Activated naive CD8-positive, alpha-beta T cell treated with anti-CD3 and anti-CD28 coated beads for 36 hours (primary cell): ENCODE data around the gene EREG. TPM values are rescaled to one million over a fixed set of nuclear protein-coding genes. Genes with fewer than 3 reads are reported as not detected.

Experiments used
- DNase-seq: peaks from one replicate; pipeline ENCODE4 v3.0.0; 2021
- H3K27ac Mint-ChIP-seq: one replicate; pipeline ENCODE4 v1.8.0; 2022; ENCODE audit warnings: mild to moderate bottlenecking, moderate library complexity, mixed read lengths
- H3K27me3 Mint-ChIP-seq: one replicate; pipeline ENCODE4 v1.8.0; 2022; ENCODE audit warnings: mild to moderate bottlenecking, mixed read lengths
- H3K36me3 Mint-ChIP-seq: one replicate; pipeline ENCODE4 v1.8.0; 2021; ENCODE audit warnings: mild to moderate bottlenecking, mixed read lengths
- H3K4me1 Mint-ChIP-seq: one replicate; pipeline ENCODE4 v1.8.0; 2021; ENCODE audit warnings: mixed read lengths
- H3K4me3 Mint-ChIP-seq: one replicate; pipeline ENCODE4 v1.8.0; 2022; ENCODE audit warnings: mild to moderate bottlenecking, moderate library complexity, mixed read lengths
- H3K9me3 Mint-ChIP-seq: one replicate; pipeline ENCODE4 v1.8.0; 2022; ENCODE audit warnings: mixed read lengths
- total RNA-seq, 2 experiments: library from RNA; stranded (reverse); gene quantifications; one replicate each; pipeline ENCODE4 v1.2.3, GENCODE V29; 2021

Gene EREG, protein sequence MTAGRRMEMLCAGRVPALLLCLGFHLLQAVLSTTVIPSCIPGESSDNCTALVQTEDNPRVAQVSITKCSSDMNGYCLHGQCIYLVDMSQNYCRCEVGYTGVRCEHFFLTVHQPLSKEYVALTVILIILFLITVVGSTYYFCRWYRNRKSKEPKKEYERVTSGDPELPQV
- total RNA-seq = not detected

DNA sequence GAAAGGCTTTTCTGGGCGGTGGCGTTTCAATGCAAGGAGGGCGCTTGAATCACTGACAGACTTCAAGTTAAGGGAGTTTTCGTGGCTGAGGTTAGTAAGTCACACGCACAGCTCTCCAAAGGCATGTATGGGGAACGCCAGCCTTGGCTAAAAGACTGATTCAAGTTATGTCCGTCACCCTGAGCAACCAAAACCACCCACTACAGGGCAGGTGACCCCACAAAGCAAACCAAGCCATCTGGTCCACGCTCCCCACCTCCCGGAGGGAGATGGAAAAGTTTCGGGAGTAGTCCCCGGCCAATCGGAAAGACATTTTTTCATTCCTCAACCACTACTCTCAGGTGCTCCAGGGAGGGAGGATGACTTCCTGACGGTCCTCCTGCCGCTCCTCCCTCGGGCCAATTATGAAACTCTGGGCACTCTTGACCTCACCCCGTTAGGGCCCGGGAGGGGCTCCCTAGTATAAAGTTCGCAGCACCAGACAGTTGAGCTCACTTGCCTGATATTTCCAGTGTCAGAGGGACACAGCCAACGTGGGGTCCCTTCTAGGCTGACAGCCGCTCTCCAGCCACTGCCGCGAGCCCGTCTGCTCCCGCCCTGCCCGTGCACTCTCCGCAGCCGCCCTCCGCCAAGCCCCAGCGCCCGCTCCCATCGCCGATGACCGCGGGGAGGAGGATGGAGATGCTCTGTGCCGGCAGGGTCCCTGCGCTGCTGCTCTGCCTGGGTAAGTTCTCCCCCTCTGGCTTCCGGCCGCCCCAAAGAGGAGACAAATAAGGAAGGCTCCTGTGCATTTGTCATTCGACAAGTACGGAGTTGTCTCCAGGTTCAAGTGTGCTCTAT lies at the start of gene EREG:
TSS of gene EREG (plus strand) at position 494 of the 840 bp plus-strand sequence. CDS start at position 658, 164 bp downstream.
- H3K9me3 Mint-ChIP-seq = no peaks in the 10 kb centered on the region
- DNase-seq = peak; percentile 30
- no peak within 1 kb of the TSS for H3K27ac Mint-ChIP-seq
- H3K36me3 Mint-ChIP-seq = no peaks in the 10 kb centered on the region
- H3K27me3 Mint-ChIP-seq = peaks cover 49% of the 10 kb centered on the region
- peaks cover 12% of the 10 kb centered on the region for H3K4me1 Mint-ChIP-seq
- peak within 1 kb of the TSS; percentile 74 for H3K4me3 Mint-ChIP-seq

DNA sequence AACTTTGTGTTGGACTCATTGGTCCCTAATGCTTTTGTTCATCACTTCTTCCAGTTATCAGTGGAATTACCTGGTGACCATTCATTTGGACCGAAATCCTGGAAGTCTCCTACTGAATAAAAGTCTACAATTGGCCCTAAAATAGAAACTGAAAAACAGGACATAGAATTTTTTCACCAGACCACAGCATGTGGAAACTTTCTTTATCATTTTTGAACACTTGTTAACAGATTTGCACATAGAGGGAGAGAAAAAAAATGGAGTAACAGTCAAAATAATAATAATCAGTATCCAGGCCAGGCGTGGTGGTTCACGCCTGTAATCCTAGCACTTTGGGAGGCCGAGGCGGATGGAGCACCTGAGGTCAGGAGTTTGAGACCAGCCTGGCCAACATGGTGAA lies 49.6 kb upstream of the EREG start:
- DNase-seq = no peak
- Mint-ChIP-seq H3K4me1 (no peaks in the 10 kb centered on the region), H3K4me3 (no peak overlapping the region), H3K36me3 (no peaks in the 10 kb centered on the region), H3K27ac (no peak overlapping the region), H3K9me3 (no peaks in the 10 kb centered on the region), H3K27me3 (peaks cover under 1% of the 10 kb centered on the region)

DNA sequence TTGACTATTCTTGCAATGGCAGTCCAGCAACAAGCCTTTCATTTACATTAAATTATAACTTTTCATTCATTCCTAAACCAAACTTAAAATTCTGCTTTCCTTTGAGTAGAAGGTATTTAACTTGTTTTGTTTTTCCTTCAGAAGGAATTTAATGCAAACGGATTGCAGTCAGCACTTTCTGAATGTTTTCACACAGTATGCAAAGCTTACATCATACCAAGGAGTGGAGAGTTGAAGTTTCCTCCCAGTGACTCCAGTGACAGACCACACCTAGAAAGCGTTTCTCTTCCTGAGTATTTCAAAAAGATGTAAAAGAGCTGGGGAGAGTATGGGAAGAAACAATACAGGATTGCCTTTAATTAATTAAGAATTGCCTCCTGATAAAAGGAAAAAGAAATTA lies 48.5 kb upstream of the EREG start:
- DNase-seq = no peak
- H3K4me3 Mint-ChIP-seq = no peak overlapping the region
- no peak overlapping the region for H3K27ac Mint-ChIP-seq
- no peaks in the 10 kb centered on the region for H3K9me3 Mint-ChIP-seq
- no peaks in the 10 kb centered on the region for H3K4me1 Mint-ChIP-seq
- peaks cover 6% of the 10 kb centered on the region for H3K27me3 Mint-ChIP-seq
- no peaks in the 10 kb centered on the region for H3K36me3 Mint-ChIP-seq

DNA sequence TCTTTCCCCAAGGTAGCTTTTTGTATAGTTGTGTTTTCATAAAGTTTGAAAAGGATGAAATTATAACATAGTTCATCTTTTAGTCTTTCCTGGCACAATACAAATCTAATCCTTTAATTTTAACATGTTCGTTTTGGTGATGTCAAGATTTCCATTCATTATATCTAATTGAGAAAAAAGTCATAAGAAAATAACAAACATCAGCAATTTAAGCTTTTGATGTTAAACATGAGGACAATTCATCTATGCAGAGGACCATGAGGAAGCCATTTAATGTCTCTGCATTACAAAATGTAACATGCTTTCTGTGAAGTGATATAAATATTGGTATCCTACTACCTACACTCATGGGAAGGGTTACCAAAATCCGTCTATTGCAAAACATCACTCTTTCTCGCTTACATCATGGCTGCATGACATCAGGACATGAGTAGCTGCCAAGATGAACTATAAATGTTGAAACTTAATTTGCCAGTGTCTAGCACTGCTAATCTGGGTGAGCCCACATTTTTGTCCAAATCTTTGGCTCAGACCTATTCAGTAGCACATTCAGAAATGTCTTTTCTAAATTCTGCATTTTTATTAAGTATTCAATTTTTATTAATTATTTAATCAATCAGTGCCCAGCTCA lies 47.2 kb upstream of the EREG start:
- Mint-ChIP-seq H3K27ac (no peak overlapping the region), H3K9me3 (no peaks in the 10 kb centered on the region), H3K36me3 (no peaks in the 10 kb centered on the region)

DNA sequence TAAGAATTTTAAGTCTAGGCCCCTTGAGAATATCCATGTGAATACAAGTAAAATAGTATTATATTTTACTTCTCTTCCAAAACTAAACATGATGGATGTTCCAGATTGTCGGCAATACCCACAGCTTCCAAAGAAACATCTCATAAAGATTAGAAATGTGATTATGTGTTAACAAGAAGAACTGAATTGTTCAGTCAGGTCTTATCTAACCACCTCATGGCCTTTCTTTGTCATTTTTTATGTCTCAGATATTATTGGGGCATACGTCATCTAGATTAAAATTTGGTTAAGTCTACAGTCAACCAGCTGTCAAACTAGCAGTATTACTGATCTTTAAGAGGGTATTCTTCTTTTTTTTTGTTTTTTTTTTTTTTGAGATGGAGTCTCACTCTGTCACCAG lies 46.7 kb upstream of the EREG start:
- no peaks in the 10 kb centered on the region for H3K36me3 Mint-ChIP-seq

More for the DNA sequence above, 47.2 kb upstream of the EREG start:
- peaks cover 12% of the 10 kb centered on the region for H3K27me3 Mint-ChIP-seq
- no peak for DNase-seq
- no peak overlapping the region for H3K4me3 Mint-ChIP-seq
- H3K4me1 Mint-ChIP-seq = no peaks in the 10 kb centered on the region

DNA sequence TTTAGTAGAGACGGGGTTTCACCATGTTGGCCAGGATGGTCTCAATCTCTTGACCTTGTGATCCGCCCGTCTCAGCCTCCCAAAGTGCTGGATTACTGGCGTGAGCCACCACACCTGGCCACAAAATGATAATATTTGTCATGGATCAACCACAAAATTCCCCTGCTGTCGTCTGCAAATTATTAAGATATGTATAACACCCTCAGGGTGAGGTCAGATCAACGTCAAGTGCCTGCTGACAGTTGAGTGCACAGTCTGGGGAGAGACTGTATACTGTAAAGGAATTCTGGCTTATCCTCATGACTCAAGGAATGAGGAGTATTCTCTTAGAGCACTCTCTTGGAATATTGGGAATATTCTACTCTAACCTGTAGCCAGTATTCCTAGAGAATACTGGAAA lies 45.5 kb upstream of the EREG start:
- Mint-ChIP-seq H3K4me1 (no peaks in the 10 kb centered on the region), H3K27me3 (peaks cover 23% of the 10 kb centered on the region), H3K9me3 (no peaks in the 10 kb centered on the region), H3K36me3 (no peaks in the 10 kb centered on the region), H3K27ac (no peak overlapping the region), H3K4me3 (no peak overlapping the region)
- no peak for DNase-seq

More for the DNA sequence above, 46.7 kb upstream of the EREG start:
- no peak overlapping the region for H3K27ac Mint-ChIP-seq
- no peak for DNase-seq
- H3K4me3 Mint-ChIP-seq = no peak overlapping the region
- H3K27me3 Mint-ChIP-seq = peaks cover 12% of the 10 kb centered on the region
- no peaks in the 10 kb centered on the region for H3K4me1 Mint-ChIP-seq
- H3K9me3 Mint-ChIP-seq = no peaks in the 10 kb centered on the region

DNA sequence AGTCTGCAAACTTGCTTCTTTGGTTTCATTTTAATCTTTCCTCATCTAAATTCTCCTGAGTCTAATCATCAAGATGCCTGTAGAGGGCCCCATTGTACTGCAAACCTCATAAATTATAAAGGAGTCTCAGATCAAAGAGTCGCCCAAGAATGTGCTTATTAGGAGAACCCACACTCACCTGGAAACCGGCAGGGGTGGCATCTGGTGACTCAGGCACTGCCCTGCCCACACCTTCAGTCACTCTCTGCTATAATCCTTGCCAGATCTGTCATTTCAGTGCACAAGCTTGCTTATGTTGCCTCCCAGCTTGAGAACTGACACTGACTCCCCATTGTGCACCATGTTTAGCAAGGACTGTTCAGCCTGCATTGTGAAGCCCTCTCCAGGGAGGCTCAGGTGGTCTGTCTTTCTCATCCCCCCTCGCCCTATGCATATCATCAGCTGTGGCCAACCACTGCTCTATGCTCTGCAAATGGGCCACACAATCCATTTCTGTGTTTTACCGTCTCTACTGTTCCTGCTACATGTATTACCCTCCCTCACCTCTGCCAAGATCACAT lies 44.3 kb upstream of the EREG start:
- H3K4me1 Mint-ChIP-seq = no peaks in the 10 kb centered on the region
- no peaks in the 10 kb centered on the region for H3K36me3 Mint-ChIP-seq
- peaks cover 24% of the 10 kb centered on the region for H3K27me3 Mint-ChIP-seq
- no peaks in the 10 kb centered on the region for H3K9me3 Mint-ChIP-seq
- no peak overlapping the region for H3K27ac Mint-ChIP-seq
- no peak overlapping the region for H3K4me3 Mint-ChIP-seq
- DNase-seq = peak; percentile 17

DNA sequence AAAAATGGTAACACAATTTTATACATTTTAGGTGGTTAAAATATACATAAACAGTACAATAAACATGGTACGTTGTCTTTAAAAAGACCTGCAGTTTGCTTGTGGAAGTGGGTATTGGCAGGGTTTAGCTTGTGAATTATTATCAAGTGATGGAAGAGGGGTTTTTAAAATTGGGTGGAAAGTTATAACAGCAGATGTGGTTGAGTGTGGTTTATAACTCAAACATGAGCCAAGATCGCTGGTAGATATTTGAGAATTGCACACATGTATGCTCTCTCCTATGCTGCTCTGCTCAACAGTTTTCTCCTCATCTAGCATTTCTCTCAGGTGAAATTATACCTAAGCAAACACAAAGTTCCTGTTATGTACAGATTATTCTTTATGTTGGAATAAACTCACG lies 42.6 kb upstream of the EREG start:
- H3K36me3 Mint-ChIP-seq = no peaks in the 10 kb centered on the region
- H3K4me3 Mint-ChIP-seq = no peak overlapping the region
- no peak for DNase-seq
- no peaks in the 10 kb centered on the region for H3K4me1 Mint-ChIP-seq
- no peak overlapping the region for H3K27ac Mint-ChIP-seq
- H3K27me3 Mint-ChIP-seq = peaks cover 24% of the 10 kb centered on the region
- H3K9me3 Mint-ChIP-seq = no peaks in the 10 kb centered on the region

DNA sequence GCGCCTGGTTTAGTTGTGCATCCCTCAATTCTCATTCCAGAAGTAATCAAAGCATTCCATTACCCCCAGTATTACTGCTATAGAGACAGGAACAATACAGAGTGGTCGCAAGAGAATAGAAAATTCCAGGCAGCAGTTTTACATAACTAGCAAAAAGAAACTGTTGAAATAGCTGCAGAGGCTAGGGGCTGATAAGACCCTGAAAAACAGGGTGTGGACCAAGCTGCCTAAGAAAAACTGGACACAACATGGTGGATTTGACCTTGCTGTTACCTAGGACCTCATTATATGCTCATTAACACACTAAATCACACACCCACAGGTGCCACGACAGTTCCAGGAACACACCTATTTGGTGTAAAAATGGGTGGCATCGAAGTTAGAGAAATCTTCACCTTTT lies 41.3 kb upstream of the EREG start:
- Mint-ChIP-seq H3K4me1 (no peaks in the 10 kb centered on the region), H3K27ac (no peak overlapping the region), H3K36me3 (no peaks in the 10 kb centered on the region), H3K27me3 (peaks cover 33% of the 10 kb centered on the region), H3K9me3 (no peaks in the 10 kb centered on the region), H3K4me3 (no peak overlapping the region)
- no peak for DNase-seq

DNA sequence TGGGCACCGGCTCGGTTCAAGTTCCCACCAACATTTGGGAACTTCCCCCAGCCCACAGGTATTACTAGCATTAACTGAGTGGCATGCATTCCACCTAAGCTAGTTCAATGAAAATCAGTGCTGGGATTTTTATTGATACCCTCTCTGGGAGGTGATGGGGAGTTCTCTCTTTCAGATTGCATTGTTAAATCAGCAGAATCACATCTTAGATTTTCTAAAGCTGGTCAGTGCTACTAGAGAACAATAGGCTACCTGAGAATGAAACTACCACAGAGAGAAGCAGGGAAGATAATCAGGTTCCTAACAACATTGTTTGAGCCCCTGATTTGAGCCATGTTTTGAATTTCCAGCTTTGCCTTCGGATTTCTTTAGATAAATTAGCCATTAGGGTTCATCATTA lies 40.7 kb upstream of the EREG start:
- Mint-ChIP-seq H3K36me3 (no peaks in the 10 kb centered on the region), H3K9me3 (no peaks in the 10 kb centered on the region), H3K27me3 (peaks cover 39% of the 10 kb centered on the region), H3K4me1 (no peaks in the 10 kb centered on the region), H3K4me3 (no peak overlapping the region), H3K27ac (no peak overlapping the region)
- no peak for DNase-seq

DNA sequence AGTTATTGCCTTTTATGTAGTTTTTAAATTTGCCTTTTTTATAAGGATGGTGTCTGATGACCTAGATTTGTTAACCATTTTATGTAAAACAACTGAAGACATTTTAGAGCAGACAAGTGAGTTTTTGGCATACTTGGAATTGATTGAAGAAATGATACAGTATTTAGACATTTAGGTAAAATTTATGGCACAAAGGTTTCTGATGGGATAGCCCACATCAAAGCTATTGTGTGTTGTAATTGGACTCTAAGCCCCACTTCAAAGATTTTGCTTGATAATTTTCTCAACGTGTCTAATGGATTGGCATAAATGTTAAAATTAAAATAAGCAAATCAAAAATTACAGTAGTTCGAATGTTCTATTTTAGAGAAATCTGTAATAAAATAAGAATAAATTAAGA lies 39.1 kb upstream of the EREG start:
- Mint-ChIP-seq H3K9me3 (no peaks in the 10 kb centered on the region), H3K4me3 (no peak overlapping the region), H3K36me3 (no peaks in the 10 kb centered on the region), H3K4me1 (no peaks in the 10 kb centered on the region), H3K27ac (no peak overlapping the region), H3K27me3 (peaks cover 37% of the 10 kb centered on the region)
- no peak for DNase-seq

DNA sequence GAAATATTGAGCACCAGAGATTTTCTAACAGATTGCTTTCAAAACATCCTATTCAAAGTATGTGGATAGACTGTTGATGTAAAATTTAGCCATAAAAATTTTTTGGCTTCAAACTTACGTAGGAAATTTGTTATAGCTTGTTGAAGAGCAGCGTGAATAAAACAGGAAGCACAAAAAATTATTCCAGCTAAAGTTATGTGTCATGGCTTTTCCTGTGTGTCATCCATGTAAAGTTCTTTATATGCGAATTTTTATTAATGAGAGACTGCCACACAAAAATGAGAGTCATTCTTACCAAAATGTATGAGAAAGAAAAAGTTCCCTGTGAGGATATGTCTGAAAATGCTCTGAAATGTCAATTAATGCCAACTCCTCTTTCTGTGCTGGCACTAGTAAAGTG lies 37.2 kb upstream of the EREG start:
- no peaks in the 10 kb centered on the region for H3K9me3 Mint-ChIP-seq
- H3K27me3 Mint-ChIP-seq = peaks cover 32% of the 10 kb centered on the region
- no peak for DNase-seq
- H3K36me3 Mint-ChIP-seq = no peaks in the 10 kb centered on the region
- H3K4me1 Mint-ChIP-seq = no peaks in the 10 kb centered on the region
- H3K27ac Mint-ChIP-seq = no peak overlapping the region
- H3K4me3 Mint-ChIP-seq = no peak overlapping the region

DNA sequence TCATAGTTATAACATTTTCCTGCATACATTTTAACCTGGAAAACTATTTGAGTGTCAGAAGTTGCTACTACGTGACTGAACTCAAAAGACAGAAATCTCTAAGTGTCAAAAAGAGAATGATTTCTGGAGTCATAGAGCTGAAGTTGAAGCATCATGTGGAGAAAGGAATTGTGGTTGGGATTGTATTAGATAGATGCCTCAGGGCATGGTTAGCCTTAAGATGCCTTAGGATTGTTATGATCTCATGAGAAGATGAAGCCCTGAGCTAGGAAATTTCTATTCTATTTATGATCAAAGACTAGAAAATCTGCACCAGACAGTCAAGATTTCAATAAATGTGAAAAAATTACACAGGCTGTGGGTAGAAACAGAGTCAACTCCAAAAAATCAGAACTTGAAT lies 36.4 kb upstream of the EREG start:
- Mint-ChIP-seq H3K9me3 (no peaks in the 10 kb centered on the region), H3K4me1 (no peaks in the 10 kb centered on the region), H3K27ac (no peak overlapping the region), H3K27me3 (peaks cover 30% of the 10 kb centered on the region), H3K4me3 (no peak overlapping the region), H3K36me3 (no peaks in the 10 kb centered on the region)
- no peak for DNase-seq

DNA sequence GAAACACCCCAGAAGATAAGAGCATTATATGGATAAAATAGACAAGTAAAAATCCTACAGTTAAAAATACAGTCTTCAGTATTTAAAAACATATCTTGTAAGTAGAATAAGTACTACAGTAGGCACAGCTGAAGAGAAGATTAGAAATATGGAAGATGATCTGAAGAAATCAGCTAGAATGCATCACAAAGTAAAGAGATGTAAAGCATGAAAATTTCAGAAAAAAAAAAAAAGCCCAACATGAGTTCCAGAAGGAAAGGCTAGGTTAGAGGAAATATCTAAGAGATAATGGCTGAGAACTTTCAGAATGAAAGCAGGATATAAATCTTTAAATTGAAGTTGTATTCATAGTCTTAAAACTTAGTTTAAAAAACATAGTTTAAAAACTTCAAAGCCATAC lies 35.6 kb upstream of the EREG start:
- Mint-ChIP-seq H3K4me1 (no peaks in the 10 kb centered on the region), H3K4me3 (no peak overlapping the region), H3K9me3 (no peaks in the 10 kb centered on the region), H3K36me3 (no peaks in the 10 kb centered on the region), H3K27me3 (peaks cover 22% of the 10 kb centered on the region), H3K27ac (no peak overlapping the region)
- no peak for DNase-seq

DNA sequence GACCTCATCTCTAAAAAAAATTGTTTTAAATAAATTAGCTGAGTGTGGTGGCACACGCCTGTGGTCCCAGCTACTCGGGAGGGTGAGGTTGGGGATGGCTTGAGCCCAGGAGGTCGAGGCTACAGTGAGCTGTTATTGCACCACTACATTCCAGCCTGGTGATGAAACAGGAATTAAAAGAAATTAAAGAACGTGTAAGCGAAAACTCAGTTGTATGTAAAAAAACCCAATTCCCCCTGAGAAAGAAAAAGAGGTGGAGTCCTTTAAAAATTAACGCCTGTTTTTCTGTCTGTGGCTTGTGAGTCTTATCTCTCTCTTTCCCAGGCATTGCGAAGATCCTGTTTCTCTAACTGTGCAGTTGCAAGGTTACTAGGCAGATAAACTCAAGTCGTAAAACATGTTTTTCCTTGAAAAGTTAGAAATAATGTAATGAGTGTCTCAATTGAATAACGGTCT lies 34.6 kb upstream of the EREG start:
- Mint-ChIP-seq H3K36me3 (no peaks in the 10 kb centered on the region), H3K9me3 (no peaks in the 10 kb centered on the region)

More for the DNA sequence above, 34.6 kb upstream of the EREG start:
- DNase-seq = no peak
- H3K4me1 Mint-ChIP-seq = no peaks in the 10 kb centered on the region
- H3K4me3 Mint-ChIP-seq = no peak overlapping the region
- H3K27me3 Mint-ChIP-seq = peaks cover 22% of the 10 kb centered on the region
- H3K27ac Mint-ChIP-seq = no peak overlapping the region
